GM18861 (cell line): Measurements from ENCODE around the gene OR10A5.
A peak's percentile ranks its signal among the peaks of the same experiment; 100 is the strongest.
"Not testable (repeated sequence)": the region's sequence is repeated elsewhere in the genome, so short reads cannot be mapped to it uniquely, and the experiment has no call there.

Experiments used
- ATAC-seq: cut with Tn5 transposase; IDR thresholded peaks from one replicate; pipeline ENCODE4 v1.9.1; 2021; ENCODE audit not compliant: unreplicated experiment

Gene OR10A5

GRCh38 chr11:6875761-6876160 is 30.3 kb downstream of the OR10A5 start:
- no peak for ATAC-seq

- ATAC-seq = no peak
These were observed 30.8 kb downstream of the OR10A5 start, which contains the start of gene OR10A4 for GRCh38 chr11:6876325-6876724. OR10A4 (plus strand) TSS chr11:6876625; CDS start chr11:6876648, 23 bp downstream.

GRCh38 chr11:6876914-6877313 is 31.4 kb downstream of the OR10A5 start:
- ATAC-seq = no peak

- no peak for ATAC-seq
These were observed 37.3 kb downstream of the OR10A5 start for GRCh38 chr11:6882751-6883150.

- not testable (repeated sequence) for ATAC-seq
These were observed 42.2 kb downstream of the OR10A5 start for GRCh38 chr11:6887711-6888110.

- no peak for ATAC-seq
These were observed 43.3 kb downstream of the OR10A5 start for GRCh38 chr11:6888830-6889229.

GRCh38 chr11:6889835-6890234 is 44.4 kb downstream of the OR10A5 start:
- no peak for ATAC-seq

GRCh38 chr11:6892400-6892799 is 46.9 kb downstream of the OR10A5 start, which contains the start of gene OR2D2:
OR2D2 (minus strand) TSS chr11:6892500; CDS start chr11:6892500, 0 bp downstream.
- no peak for ATAC-seq

GRCh38 chr11:6894097-6894496 is 48.6 kb downstream of the OR10A5 start:
- ATAC-seq = no peak

- peak; percentile 79 for ATAC-seq
These were observed 49.5 kb downstream of the OR10A5 start for GRCh38 chr11:6895010-6895409.
